RWPE1 (cell line): ENCODE data around the gene YAE1.

Experiments
- CTCF ChIA-PET: fragments of 350-600 bp; sonication (Branson Sonifier 250); formaldehyde crosslinking; extraction: SDS; loops from one replicate; lab custom pipeline; 2021; lab: Yijun Ruan, JAX
- POLR2A ChIA-PET: fragments of 400-600 bp; formaldehyde crosslinking; extraction: SDS; loops from one replicate; lab custom pipeline; 2020; ENCODE audit warnings: antibody characterized with exemption; ENCODE audit not compliant: low non-redundant PET; lab: Yijun Ruan, JAX
- DNase-seq: peaks from one replicate; pipeline ENCODE4 v3.0.0; 2012; ENCODE audit warnings: low spot score
- H3K27ac ChIP-seq: fragments of 450-650 bp; 2 replicates; pipeline ENCODE4 v1.5.1; 2017
- CTCF ChIP-seq: fragments of 450-650 bp; conservative IDR thresholded peaks from 2 replicates; pipeline ENCODE4 v1.5.1; 2017; ENCODE audit warnings: low read depth, mild to moderate bottlenecking

The YAE1 gene

GRCh38 chr7:39527951-39528350, 38.3 kb upstream of the YAE1 start:
- POLR2A ChIA-PET = no interaction called here
- TF ChIP-seq CTCF = no peak
- H3K27ac ChIP-seq = no peak overlapping the region
- CTCF ChIA-PET = no interaction called here
- DNase-seq = no peak

- CTCF ChIA-PET = interaction anchor here (0.5 kb wide), 1 partner anchor 9 kb away, joined by 4 read pairs; no protein-coding TSS in a partner anchor
- TF ChIP-seq CTCF = no peak
- no peak for DNase-seq
- H3K27ac ChIP-seq = no peak overlapping the region
- POLR2A ChIA-PET = no interaction called here
Measured at GRCh38 chr7:39528849-39529248, 37.4 kb upstream of the YAE1 start.

GRCh38 chr7:39529582-39529981, 36.6 kb upstream of the YAE1 start:
- TF ChIP-seq CTCF = no peak
- H3K27ac ChIP-seq = no peak overlapping the region
- no peak for DNase-seq
- POLR2A ChIA-PET = no interaction called here
- CTCF ChIA-PET = interaction anchor here (0.5 kb wide), 1 partner anchor 9 kb away, joined by 4 read pairs; no protein-coding TSS in a partner anchor

- H3K27ac ChIP-seq = no peak overlapping the region
- ChIA-PET POLR2A (no interaction called here), CTCF (no interaction called here)
- no peak for TF ChIP-seq CTCF
- DNase-seq = no peak
Measured at GRCh38 chr7:39530971-39531370, 35.2 kb upstream of the YAE1 start.

GRCh38 chr7:39531818-39532217, 34.4 kb upstream of the YAE1 start:
- POLR2A ChIA-PET = no interaction called here
- CTCF ChIA-PET = no interaction called here
- DNase-seq = no peak
- no peak overlapping the region for H3K27ac ChIP-seq
- no peak for TF ChIP-seq CTCF

GRCh38 chr7:39532832-39533231, 33.4 kb upstream of the YAE1 start:
- CTCF ChIA-PET = no interaction called here
- no peak for TF ChIP-seq CTCF
- H3K27ac ChIP-seq = no peak overlapping the region
- no peak for DNase-seq
- POLR2A ChIA-PET = no interaction called here
